Activated CD8-positive, alpha-beta memory T cell treated with anti-CD3 and anti-CD28 coated beads for 24 hours (primary cell): ENCODE results near the gene LRRTM4.

Experiments
- DNase-seq: peaks from one replicate; pipeline ENCODE4 v3.0.0-alpha.2; 2020

LRRTM4 gene

GRCh38 chr2:76977846-76978727 lies 544.1 kb downstream of the LRRTM4 start:
- DNase-seq, result no peak

GRCh38 chr2:76975752-76976151 lies 546.4 kb downstream of the LRRTM4 start:
- DNase-seq, result no peak

- no peak for DNase-seq
These were observed 548.6 kb downstream of the LRRTM4 start for GRCh38 chr2:76973610-76974009.

GRCh38 chr2:76965772-76966171 lies 556.4 kb downstream of the LRRTM4 start:
- no peak for DNase-seq

GRCh38 chr2:76958749-76959148 lies 563.4 kb downstream of the LRRTM4 start:
- no peak for DNase-seq

GRCh38 chr2:76953733-76954347 lies 568.3 kb downstream of the LRRTM4 start:
- no peak for DNase-seq

- no peak for DNase-seq
These were observed 575.5 kb downstream of the LRRTM4 start for GRCh38 chr2:76946631-76947145.

GRCh38 chr2:76940559-76940958 lies 581.6 kb downstream of the LRRTM4 start:
- no peak for DNase-seq

- no peak for DNase-seq
These were observed 584.0 kb downstream of the LRRTM4 start for GRCh38 chr2:76938153-76938552.

- no peak for DNase-seq
These were observed 589.6 kb downstream of the LRRTM4 start for GRCh38 chr2:76932550-76932949.

GRCh38 chr2:76930056-76930744 lies 592.0 kb downstream of the LRRTM4 start:
- DNase-seq, result no peak

GRCh38 chr2:76928026-76928425 lies 594.1 kb downstream of the LRRTM4 start:
- no peak for DNase-seq

GRCh38 chr2:76921006-76921405 lies 601.2 kb downstream of the LRRTM4 start:
- DNase-seq, result no peak

- DNase-seq, result no peak
These were observed 626.7 kb downstream of the LRRTM4 start for GRCh38 chr2:76895469-76895868.

GRCh38 chr2:76870581-76870980 lies 651.6 kb downstream of the LRRTM4 start:
- DNase-seq, result no peak

GRCh38 chr2:76870011-76870410 lies 652.2 kb downstream of the LRRTM4 start:
- DNase-seq, result no peak

- DNase-seq, result no peak
These were observed 654.3 kb downstream of the LRRTM4 start for GRCh38 chr2:76867854-76868253.

GRCh38 chr2:76866464-76866863 lies 655.7 kb downstream of the LRRTM4 start:
- no peak for DNase-seq

GRCh38 chr2:76862901-76863300 lies 659.3 kb downstream of the LRRTM4 start:
- no peak for DNase-seq

GRCh38 chr2:76861708-76862107 lies 660.5 kb downstream of the LRRTM4 start:
- no peak for DNase-seq

- no peak for DNase-seq
These were observed 671.2 kb downstream of the LRRTM4 start for GRCh38 chr2:76851000-76851399.

- no peak for DNase-seq
These were observed 673.1 kb downstream of the LRRTM4 start for GRCh38 chr2:76849086-76849485.

GRCh38 chr2:76839826-76840225 lies 682.4 kb downstream of the LRRTM4 start:
- DNase-seq, result no peak
